Testis (tissue), 2 donors: ENCODE data around the gene SNX11.

Experiments used
- POLR2A ChIP-seq: fragments of 450-650 bp; IDR thresholded peaks from one replicate; pipeline ENCODE4 v1.6.1; 2017; ENCODE audit warnings: antibody characterized with exemption, mild to moderate bottlenecking, moderate library complexity
- TF ChIP-seq, protein P1 (sequence below), 3 experiments: fragments of 450-650 bp in 2 of 3; fragments of 200-600 bp in 1 of 3; sonication (generic) in 1 of 3; IDR thresholded peaks; one replicate each; pipeline ENCODE4 v1.5.1; 2016 to 2019; ENCODE audit warnings: antibody characterized with exemption in 3 of 3, mild to moderate bottlenecking in 2 of 3, moderate library complexity in 1 of 3

DNA sequence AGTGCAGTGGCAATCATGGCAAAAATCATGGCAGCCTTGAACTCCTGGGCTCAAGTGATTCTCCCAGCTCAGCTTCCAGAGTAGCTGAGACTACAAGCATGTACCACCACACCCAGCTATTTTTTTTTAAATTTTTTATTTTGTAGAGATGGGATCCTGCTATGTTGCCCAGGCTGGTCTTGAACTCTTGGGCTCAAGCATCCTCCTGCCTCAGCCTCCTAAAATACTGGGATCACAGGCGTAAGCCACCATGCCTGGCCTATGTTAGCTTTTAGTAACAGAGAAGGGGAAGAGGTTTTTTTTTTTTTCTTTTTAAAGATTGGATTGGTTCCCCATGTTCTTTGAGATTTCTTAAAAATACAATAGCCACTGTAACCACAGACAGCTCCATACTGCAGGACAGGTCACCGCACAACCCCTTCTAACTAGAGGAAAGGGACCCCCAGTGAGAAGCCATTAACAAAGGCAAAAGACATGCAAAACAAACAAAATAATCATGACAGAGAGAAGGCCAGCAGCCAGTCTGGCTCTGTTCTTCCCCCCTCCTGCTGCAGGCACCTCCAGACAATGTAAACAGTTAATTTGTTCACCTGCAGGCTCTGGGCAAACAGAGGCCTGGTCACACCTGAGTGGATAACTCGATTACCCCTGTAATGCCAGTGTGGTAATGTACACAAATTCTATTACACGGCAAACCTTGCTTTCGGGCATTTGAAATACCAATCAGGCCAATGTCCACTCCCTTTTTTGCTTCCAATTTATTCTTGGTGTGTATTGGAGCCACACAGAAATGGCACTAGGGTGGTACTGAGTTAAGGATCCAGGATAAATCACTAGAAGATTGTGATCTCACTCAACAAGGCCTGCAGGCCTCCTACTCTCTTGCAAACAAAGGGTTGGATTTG lies 52.9 kb downstream of the SNX11 start:
- TF ChIP-seq, protein P1, sequence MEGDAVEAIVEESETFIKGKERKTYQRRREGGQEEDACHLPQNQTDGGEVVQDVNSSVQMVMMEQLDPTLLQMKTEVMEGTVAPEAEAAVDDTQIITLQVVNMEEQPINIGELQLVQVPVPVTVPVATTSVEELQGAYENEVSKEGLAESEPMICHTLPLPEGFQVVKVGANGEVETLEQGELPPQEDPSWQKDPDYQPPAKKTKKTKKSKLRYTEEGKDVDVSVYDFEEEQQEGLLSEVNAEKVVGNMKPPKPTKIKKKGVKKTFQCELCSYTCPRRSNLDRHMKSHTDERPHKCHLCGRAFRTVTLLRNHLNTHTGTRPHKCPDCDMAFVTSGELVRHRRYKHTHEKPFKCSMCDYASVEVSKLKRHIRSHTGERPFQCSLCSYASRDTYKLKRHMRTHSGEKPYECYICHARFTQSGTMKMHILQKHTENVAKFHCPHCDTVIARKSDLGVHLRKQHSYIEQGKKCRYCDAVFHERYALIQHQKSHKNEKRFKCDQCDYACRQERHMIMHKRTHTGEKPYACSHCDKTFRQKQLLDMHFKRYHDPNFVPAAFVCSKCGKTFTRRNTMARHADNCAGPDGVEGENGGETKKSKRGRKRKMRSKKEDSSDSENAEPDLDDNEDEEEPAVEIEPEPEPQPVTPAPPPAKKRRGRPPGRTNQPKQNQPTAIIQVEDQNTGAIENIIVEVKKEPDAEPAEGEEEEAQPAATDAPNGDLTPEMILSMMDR (IDR thresholded peaks at IDR 0.05): no peak
- TF ChIP-seq POLR2A: no peak
